ENCODE measurements around the gene C1orf115.
A peak's percentile ranks its signal among the peaks of the same experiment; 100 is the strongest.
"Not testable (repeated sequence)": the region's sequence is repeated elsewhere in the genome, so short reads cannot be mapped to it uniquely, and the experiment has no call there.

The C1orf115 gene

GRCh38 chr1:220695426-220695825 lies 5.3 kb downstream of the C1orf115 start:
- no peak for DNase-seq

- DNase-seq, result no peak
These were observed 6.2 kb downstream of the C1orf115 start for GRCh38 chr1:220696226-220696862.

- DNase-seq, result no peak
These were observed 6.7 kb downstream of the C1orf115 start for GRCh38 chr1:220696863-220697231.

- DNase-seq, result no peak
These were observed 7.2 kb downstream of the C1orf115 start for GRCh38 chr1:220697326-220697725.

- DNase-seq, result no peak
These were observed 8.4 kb downstream of the C1orf115 start for GRCh38 chr1:220698607-220699016.

GRCh38 chr1:220699044-220699443 lies 8.9 kb downstream of the C1orf115 start:
- DNase-seq, result no peak

- DNase-seq, result peak; percentile 19
These were observed 10.5 kb downstream of the C1orf115 start for GRCh38 chr1:220700556-220701179.

GRCh38 chr1:220701974-220702373 lies 11.8 kb downstream of the C1orf115 start:
- no peak for DNase-seq

GRCh38 chr1:220702733-220703270 lies 12.6 kb downstream of the C1orf115 start:
- DNase-seq, result no peak

GRCh38 chr1:220703305-220703704 lies 13.1 kb downstream of the C1orf115 start:
- no peak for DNase-seq

- no peak for DNase-seq
These were observed 15.6 kb downstream of the C1orf115 start for GRCh38 chr1:220705782-220706181.

- DNase-seq, result no peak
These were observed 16.3 kb downstream of the C1orf115 start for GRCh38 chr1:220706480-220706879.

- DNase-seq, result no peak
These were observed 17.0 kb downstream of the C1orf115 start for GRCh38 chr1:220707160-220707559.

- DNase-seq, result no peak
These were observed 18.1 kb downstream of the C1orf115 start for GRCh38 chr1:220708244-220708643.

- no peak for DNase-seq
These were observed 19.0 kb downstream of the C1orf115 start for GRCh38 chr1:220708936-220709801.

- DNase-seq, result no peak
These were observed 20.2 kb downstream of the C1orf115 start for GRCh38 chr1:220710333-220710732.

- DNase-seq, result no peak
These were observed 21.1 kb downstream of the C1orf115 start for GRCh38 chr1:220711056-220711809.

- not testable (repeated sequence) for DNase-seq
These were observed 25.8 kb downstream of the C1orf115 start for GRCh38 chr1:220715986-220716385.

- no peak for DNase-seq
These were observed 27.9 kb downstream of the C1orf115 start for GRCh38 chr1:220717800-220718640.

- DNase-seq, result not testable (repeated sequence)
These were observed 31.1 kb downstream of the C1orf115 start for GRCh38 chr1:220721266-220721665.

- no peak for DNase-seq
These were observed 36.5 kb downstream of the C1orf115 start for GRCh38 chr1:220726634-220727033.

GRCh38 chr1:220727519-220727918 lies 37.4 kb downstream of the C1orf115 start:
- DNase-seq, result no peak
